SK-N-SH (cell line): ENCODE measurements around the gene ZNF177. TPM values are rescaled to one million over a fixed set of nuclear protein-coding genes. Genes with fewer than 3 reads are reported as not detected.

Experiments used
- CTCF ChIA-PET: fragments of 300-600, 350-600 bp; formaldehyde crosslinking; extraction: SDS; loops from one replicate; lab custom pipeline; 2021; lab: Yijun Ruan, JAX
- POLR2A ChIA-PET: fragments of 350-600 bp; sonication (Branson Sonifier 250); formaldehyde crosslinking; extraction: SDS; loops from one replicate; lab custom pipeline; 2020; ENCODE audit warnings: antibody characterized with exemption, inconsistent platforms; lab: Yijun Ruan, JAX
- DNase-seq: peaks from one replicate; pipeline ENCODE4 v3.0.0; 2012
- H2AFZ ChIP-seq: fragments of 200-600 bp; sonication (generic); 2 replicates; pipeline ENCODE4 v1.8.1; 2016; ENCODE audit warnings: antibody characterized with exemption, mild to moderate bottlenecking, low read depth
- H3F3A ChIP-seq: fragments of 200-600 bp; sonication (generic); replicated peaks from 2 replicates; pipeline ENCODE3; 2016; ENCODE audit warnings: antibody characterized with exemption, mild to moderate bottlenecking; ENCODE audit not compliant: insufficient read depth
- H3K27ac ChIP-seq, 2 experiments: fragments of 200-500 bp in 1 of 2; fragments of 200-600 bp in 1 of 2; sonication (Bioruptor generic) in 1 of 2; sonication (generic), shearing (Covaris generic) in 1 of 2; 2 replicates each; pipeline versions ENCODE4 v1.5.1 to v1.6.1; 2014 to 2016; ENCODE audit warnings: low read depth in 2 of 2, inconsistent platforms in 1 of 2, low read length in 1 of 2, mild to moderate bottlenecking in 1 of 2, mixed read lengths in 1 of 2
- H3K27me3 ChIP-seq: fragments of 200-600 bp; sonication (generic), shearing (Covaris generic); 2 replicates; pipeline ENCODE4 v1.6.1; 2016; ENCODE audit warnings: mixed run types; ENCODE audit not compliant: insufficient read depth
- H3K36me3 ChIP-seq, 2 experiments: fragments of 200-500 bp in 1 of 2; fragments of 200-600 bp in 1 of 2; sonication (Bioruptor generic) in 1 of 2; sonication (generic) in 1 of 2; replicated peaks in 1 of 2; 2 replicates each; pipeline versions ENCODE3 to v1.5.1; 2014 to 2016; ENCODE audit warnings: low read length in 1 of 2, mild to moderate bottlenecking in 1 of 2; ENCODE audit not compliant: insufficient read depth in 2 of 2, control insufficient read depth in 1 of 2
- H3K4me1 ChIP-seq, 2 experiments: fragments of 200-500 bp in 1 of 2; fragments of 200-600 bp in 1 of 2; sonication (Bioruptor generic) in 1 of 2; sonication (generic), shearing (Covaris generic) in 1 of 2; 2 replicates each; pipeline versions ENCODE4 v1.5.1 to v1.6.1; 2014 to 2016; ENCODE audit warnings: low read depth in 1 of 2, low read length in 1 of 2, mixed run types in 1 of 2; ENCODE audit not compliant: insufficient read depth in 2 of 2, control insufficient read depth in 1 of 2
- H3K4me2 ChIP-seq: fragments of 200-600 bp; sonication (generic), shearing (Covaris generic); 2 replicates; pipeline ENCODE4 v1.6.1; 2017; ENCODE audit warnings: mixed run types
- H3K4me3 ChIP-seq, 2 experiments: fragments of 200-500 bp in 1 of 2; fragments of 200-600 bp in 1 of 2; sonication (Bioruptor generic) in 1 of 2; sonication (generic), shearing (Covaris generic) in 1 of 2; 2 replicates each; pipeline versions ENCODE4 v1.5.1 to v1.8.1; 2014 to 2016; ENCODE audit warnings: low read depth in 2 of 2, inconsistent platforms in 1 of 2, low read length in 1 of 2, mild to moderate bottlenecking in 1 of 2, mixed read lengths in 1 of 2, moderate library complexity in 1 of 2
- H3K79me2 ChIP-seq: fragments of 200-600 bp; sonication (generic); 2 replicates; pipeline ENCODE4 v1.8.1; 2017; ENCODE audit warnings: mild to moderate bottlenecking; ENCODE audit not compliant: insufficient read depth
- H3K9ac ChIP-seq: fragments of 200-600 bp; sonication (generic); 2 replicates; pipeline ENCODE4 v1.6.1; 2017; ENCODE audit warnings: mixed run types
- H3K9me2 ChIP-seq: fragments of 200-600 bp; sonication (generic); 2 replicates; pipeline ENCODE4 v1.6.1; 2017; ENCODE audit warnings: mixed run types
- H3K9me3 ChIP-seq: fragments of 200-600 bp; sonication (generic); 2 replicates; pipeline ENCODE4 v1.6.1; 2017; ENCODE audit warnings: mixed run types, mild to moderate bottlenecking, moderate library complexity
- H4K20me1 ChIP-seq: fragments of 200-600 bp; sonication (generic); 2 replicates; pipeline ENCODE4 v1.6.1; 2017; ENCODE audit warnings: mild to moderate bottlenecking, mixed run types; ENCODE audit not compliant: insufficient read depth
- CHD2 ChIP-seq: fragments of 150-350 bp; IDR thresholded peaks from 2 replicates; pipeline ENCODE4 v1.6.1; 2018; ENCODE audit warnings: low read length; ENCODE audit not compliant: partially characterized antibody
- EZH2phosphoT487 ChIP-seq: fragments of 200-600 bp; sonication (generic); IDR thresholded peaks from 2 replicates; pipeline ENCODE4 v1.6.1; 2017; ENCODE audit warnings: low read depth, mixed run types, mild to moderate bottlenecking, antibody characterized with exemption, moderate library complexity, borderline replicate concordance
- GABPA ChIP-seq: IDR thresholded peaks from 2 replicates; pipeline ENCODE4 v1.4.0; 2012; ENCODE audit warnings: low read depth, mild to moderate bottlenecking
- GATA2 ChIP-seq: sonication (generic); formaldehyde crosslinking; IDR thresholded peaks from 2 replicates; pipeline ENCODE4 v1.5.0; 2020; ENCODE audit warnings: mild to moderate bottlenecking, missing genetic modification reagents
- JUND ChIP-seq: IDR thresholded peaks from 2 replicates; pipeline ENCODE4 v1.4.0; 2012
- MEF2A ChIP-seq: IDR thresholded peaks from 2 replicates; pipeline ENCODE4 v1.4.0; 2012; ENCODE audit warnings: low read depth, borderline replicate concordance
- RCOR1 ChIP-seq: fragments of 150-350 bp; IDR thresholded peaks from 2 replicates; pipeline ENCODE4 v1.6.1; 2017; ENCODE audit warnings: antibody characterized with exemption, low read length
- RFX5 ChIP-seq: IDR thresholded peaks from 2 replicates; pipeline ENCODE4 v1.6.1; 2012; ENCODE audit warnings: mild to moderate bottlenecking, improper control_type of control experiment, low read length
- TAF1 ChIP-seq: IDR thresholded peaks from 2 replicates; pipeline ENCODE4 v1.6.1; 2012; ENCODE audit warnings: low read depth, mild to moderate bottlenecking, low read length, moderate library complexity, borderline replicate concordance
- TEAD4 ChIP-seq: IDR thresholded peaks from 2 replicates; pipeline ENCODE4 v1.4.0; 2012; ENCODE audit warnings: mild to moderate bottlenecking, borderline replicate concordance; ENCODE audit not compliant: insufficient read depth
- WGBS: methylation state at CpG from one replicate; pipeline ENCODE4 v1.1.6; 2017; ENCODE audit warnings: low lambda C conversion rate; 5-methylcytosine and 5-hydroxymethylcytosine counted together
- polyA plus RNA-seq, 3 experiments: library from polyadenylated mRNA; depleted of rRNA; stranded (reverse); fragments of >200 nt; gene quantifications; 2 replicates each; pipeline ENCODE4 v1.2.3, GENCODE V29; 2012
- TF ChIP-seq, protein P1 (sequence below): fragments of 200-600 bp; sonication (generic); IDR thresholded peaks from 2 replicates; pipeline ENCODE4 v1.6.1; 2017; ENCODE audit warnings: antibody characterized with exemption, mild to moderate bottlenecking, moderate library complexity
- TF ChIP-seq, protein P2 (sequence below): IDR thresholded peaks from 2 replicates; pipeline ENCODE4 v1.4.0; 2012; ENCODE audit warnings: low read depth, borderline replicate concordance
- TF ChIP-seq, protein P3 (sequence below): fragments of 150-350 bp; IDR thresholded peaks from 2 replicates; pipeline ENCODE4 v1.6.1; 2017; ENCODE audit warnings: antibody characterized with exemption, low read length, low read depth, borderline replicate concordance
- TF ChIP-seq, protein P4 (sequence below): IDR thresholded peaks from 2 replicates; pipeline ENCODE4 v1.6.1; 2012; ENCODE audit warnings: mild to moderate bottlenecking, low read depth, low read length, moderate library complexity

ZNF177 gene
- polyA plus RNA-seq, 1 of the 3 experiments (the other 2 are of a cell fraction) = 2.6 TPM

DNA sequence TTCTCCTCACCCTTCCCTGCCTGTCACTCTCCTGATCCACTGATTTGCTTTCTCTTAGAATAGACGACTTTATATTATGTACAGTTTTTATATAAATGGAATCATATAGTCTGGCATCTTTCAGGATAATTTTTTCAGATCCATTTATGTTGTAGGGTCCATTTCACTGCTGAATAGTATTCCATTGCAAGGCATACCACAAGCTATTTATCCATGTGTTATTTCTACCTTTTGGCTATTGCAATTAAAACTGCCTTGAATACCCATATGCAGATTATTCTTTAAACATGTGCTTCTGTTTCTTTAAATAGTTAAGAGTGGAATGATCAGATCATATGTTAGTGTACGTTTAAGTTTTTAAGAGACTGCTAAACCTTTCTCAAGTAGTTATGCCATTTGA, 17.8 kb upstream of the ZNF177 start:
- no peaks in the 10 kb centered on the region for H3F3A ChIP-seq
- ChIA-PET POLR2A (no interaction called here), CTCF (no interaction called here)
- no peaks in the 10 kb centered on the region for H3K4me1 ChIP-seq
- no peak overlapping the region for H3K4me3 ChIP-seq
- H3K27me3 ChIP-seq = no peaks in the 10 kb centered on the region
- no peak overlapping the region for H3K4me2 ChIP-seq
- no peak overlapping the region for H3K9ac ChIP-seq
- no peak for DNase-seq
- no peaks in the 10 kb centered on the region for H4K20me1 ChIP-seq
- peaks cover 61% of the 10 kb centered on the region for H3K9me3 ChIP-seq
- H3K27ac ChIP-seq = no peak overlapping the region
- no peak overlapping the region for H2AFZ ChIP-seq
- peaks cover 28 to 57% of the 10 kb centered on the region in 2 experiments for H3K36me3 ChIP-seq
- no peaks in the 10 kb centered on the region for H3K9me2 ChIP-seq
- 77% methylated on average over 2 of the region's 2 CpGs for WGBS
- H3K79me2 ChIP-seq = no peaks in the 10 kb centered on the region
- TF ChIP-seq GABPA (no peak), TAF1 (no peak), EZH2phosphoT487 (no peak), JUND (no peak), MEF2A (no peak)
- TF ChIP-seq, protein P1, sequence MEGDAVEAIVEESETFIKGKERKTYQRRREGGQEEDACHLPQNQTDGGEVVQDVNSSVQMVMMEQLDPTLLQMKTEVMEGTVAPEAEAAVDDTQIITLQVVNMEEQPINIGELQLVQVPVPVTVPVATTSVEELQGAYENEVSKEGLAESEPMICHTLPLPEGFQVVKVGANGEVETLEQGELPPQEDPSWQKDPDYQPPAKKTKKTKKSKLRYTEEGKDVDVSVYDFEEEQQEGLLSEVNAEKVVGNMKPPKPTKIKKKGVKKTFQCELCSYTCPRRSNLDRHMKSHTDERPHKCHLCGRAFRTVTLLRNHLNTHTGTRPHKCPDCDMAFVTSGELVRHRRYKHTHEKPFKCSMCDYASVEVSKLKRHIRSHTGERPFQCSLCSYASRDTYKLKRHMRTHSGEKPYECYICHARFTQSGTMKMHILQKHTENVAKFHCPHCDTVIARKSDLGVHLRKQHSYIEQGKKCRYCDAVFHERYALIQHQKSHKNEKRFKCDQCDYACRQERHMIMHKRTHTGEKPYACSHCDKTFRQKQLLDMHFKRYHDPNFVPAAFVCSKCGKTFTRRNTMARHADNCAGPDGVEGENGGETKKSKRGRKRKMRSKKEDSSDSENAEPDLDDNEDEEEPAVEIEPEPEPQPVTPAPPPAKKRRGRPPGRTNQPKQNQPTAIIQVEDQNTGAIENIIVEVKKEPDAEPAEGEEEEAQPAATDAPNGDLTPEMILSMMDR = no peak

DNA sequence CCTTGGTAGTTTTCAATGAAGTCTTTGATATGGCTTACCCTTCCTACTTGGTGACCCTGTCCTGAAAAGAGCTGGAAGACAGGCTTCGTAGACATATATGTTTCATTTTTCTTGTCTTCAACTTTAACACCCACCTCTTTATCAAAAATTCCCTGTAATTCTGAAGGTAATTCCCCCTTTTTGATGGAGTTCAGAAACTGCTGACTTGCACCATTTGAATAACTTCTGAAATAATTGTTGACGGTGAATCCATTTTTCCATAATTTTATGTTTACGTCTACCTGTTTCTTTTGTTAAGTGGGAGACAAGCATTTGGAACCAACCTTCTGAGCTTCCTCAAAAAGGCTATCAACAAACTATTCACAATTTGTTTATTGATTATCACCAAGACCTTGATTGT, 14.6 kb upstream of the ZNF177 start:
- TF ChIP-seq RFX5 (no peak), CHD2 (no peak), RCOR1 (no peak), TEAD4 (no peak), GATA2 (no peak)
- TF ChIP-seq, protein P2, sequence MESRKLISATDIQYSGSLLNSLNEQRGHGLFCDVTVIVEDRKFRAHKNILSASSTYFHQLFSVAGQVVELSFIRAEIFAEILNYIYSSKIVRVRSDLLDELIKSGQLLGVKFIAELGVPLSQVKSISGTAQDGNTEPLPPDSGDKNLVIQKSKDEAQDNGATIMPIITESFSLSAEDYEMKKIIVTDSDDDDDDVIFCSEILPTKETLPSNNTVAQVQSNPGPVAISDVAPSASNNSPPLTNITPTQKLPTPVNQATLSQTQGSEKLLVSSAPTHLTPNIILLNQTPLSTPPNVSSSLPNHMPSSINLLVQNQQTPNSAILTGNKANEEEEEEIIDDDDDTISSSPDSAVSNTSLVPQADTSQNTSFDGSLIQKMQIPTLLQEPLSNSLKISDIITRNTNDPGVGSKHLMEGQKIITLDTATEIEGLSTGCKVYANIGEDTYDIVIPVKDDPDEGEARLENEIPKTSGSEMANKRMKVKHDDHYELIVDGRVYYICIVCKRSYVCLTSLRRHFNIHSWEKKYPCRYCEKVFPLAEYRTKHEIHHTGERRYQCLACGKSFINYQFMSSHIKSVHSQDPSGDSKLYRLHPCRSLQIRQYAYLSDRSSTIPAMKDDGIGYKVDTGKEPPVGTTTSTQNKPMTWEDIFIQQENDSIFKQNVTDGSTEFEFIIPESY = no peak
- TF ChIP-seq, protein P1 = no peak
- TF ChIP-seq, protein P3, sequence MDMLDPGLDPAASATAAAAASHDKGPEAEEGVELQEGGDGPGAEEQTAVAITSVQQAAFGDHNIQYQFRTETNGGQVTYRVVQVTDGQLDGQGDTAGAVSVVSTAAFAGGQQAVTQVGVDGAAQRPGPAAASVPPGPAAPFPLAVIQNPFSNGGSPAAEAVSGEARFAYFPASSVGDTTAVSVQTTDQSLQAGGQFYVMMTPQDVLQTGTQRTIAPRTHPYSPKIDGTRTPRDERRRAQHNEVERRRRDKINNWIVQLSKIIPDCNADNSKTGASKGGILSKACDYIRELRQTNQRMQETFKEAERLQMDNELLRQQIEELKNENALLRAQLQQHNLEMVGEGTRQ = no peak
- TF ChIP-seq, protein P4, sequence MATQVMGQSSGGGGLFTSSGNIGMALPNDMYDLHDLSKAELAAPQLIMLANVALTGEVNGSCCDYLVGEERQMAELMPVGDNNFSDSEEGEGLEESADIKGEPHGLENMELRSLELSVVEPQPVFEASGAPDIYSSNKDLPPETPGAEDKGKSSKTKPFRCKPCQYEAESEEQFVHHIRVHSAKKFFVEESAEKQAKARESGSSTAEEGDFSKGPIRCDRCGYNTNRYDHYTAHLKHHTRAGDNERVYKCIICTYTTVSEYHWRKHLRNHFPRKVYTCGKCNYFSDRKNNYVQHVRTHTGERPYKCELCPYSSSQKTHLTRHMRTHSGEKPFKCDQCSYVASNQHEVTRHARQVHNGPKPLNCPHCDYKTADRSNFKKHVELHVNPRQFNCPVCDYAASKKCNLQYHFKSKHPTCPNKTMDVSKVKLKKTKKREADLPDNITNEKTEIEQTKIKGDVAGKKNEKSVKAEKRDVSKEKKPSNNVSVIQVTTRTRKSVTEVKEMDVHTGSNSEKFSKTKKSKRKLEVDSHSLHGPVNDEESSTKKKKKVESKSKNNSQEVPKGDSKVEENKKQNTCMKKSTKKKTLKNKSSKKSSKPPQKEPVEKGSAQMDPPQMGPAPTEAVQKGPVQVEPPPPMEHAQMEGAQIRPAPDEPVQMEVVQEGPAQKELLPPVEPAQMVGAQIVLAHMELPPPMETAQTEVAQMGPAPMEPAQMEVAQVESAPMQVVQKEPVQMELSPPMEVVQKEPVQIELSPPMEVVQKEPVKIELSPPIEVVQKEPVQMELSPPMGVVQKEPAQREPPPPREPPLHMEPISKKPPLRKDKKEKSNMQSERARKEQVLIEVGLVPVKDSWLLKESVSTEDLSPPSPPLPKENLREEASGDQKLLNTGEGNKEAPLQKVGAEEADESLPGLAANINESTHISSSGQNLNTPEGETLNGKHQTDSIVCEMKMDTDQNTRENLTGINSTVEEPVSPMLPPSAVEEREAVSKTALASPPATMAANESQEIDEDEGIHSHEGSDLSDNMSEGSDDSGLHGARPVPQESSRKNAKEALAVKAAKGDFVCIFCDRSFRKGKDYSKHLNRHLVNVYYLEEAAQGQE = no peak
- 95% methylated on average over 3 of the region's 3 CpGs for WGBS
- Histone ChIP-seq H3K9me2 (no peaks in the 10 kb centered on the region), H3K4me3 (no peak overlapping the region; a peak in 1 of 4 replicates), H3K36me3 (peaks cover 3 to 35% of the 10 kb centered on the region in 2 experiments), H3K9ac (no peak overlapping the region), H3F3A (no peaks in the 10 kb centered on the region), H2AFZ (no peak overlapping the region), H3K27me3 (no peaks in the 10 kb centered on the region), H3K9me3 (peaks cover 38% of the 10 kb centered on the region), H4K20me1 (no peaks in the 10 kb centered on the region), H3K79me2 (no peaks in the 10 kb centered on the region), H3K4me1 (no peaks in the 10 kb centered on the region), H3K4me2 (no peak overlapping the region), H3K27ac (no peak overlapping the region)
- POLR2A ChIA-PET = no interaction called here
- CTCF ChIA-PET = no interaction called here
- no peak for DNase-seq
